Osteoblast (primary cell): Measurements from ENCODE around the gene CPSF7. TPM values are rescaled to one million over a fixed set of nuclear protein-coding genes. Genes with fewer than 3 reads are reported as not detected.
"Not testable (repeated sequence)": the region's sequence is repeated elsewhere in the genome, so short reads cannot be mapped to it uniquely, and the experiment has no call there.

ENCODE experiments used
- DNase-seq: peaks from one replicate; pipeline ENCODE4 v3.0.0; 2011; ENCODE audit warnings: low spot score, mixed read lengths; ENCODE audit not compliant: insufficient read length; ENCODE audit errors: missing footprints
- H2AFZ ChIP-seq: 2 replicates; pipeline ENCODE4 v1.6.0; 2011; ENCODE audit warnings: mild to moderate bottlenecking, low read length
- H3K27ac ChIP-seq: 2 replicates; pipeline ENCODE4 v1.5.1; 2011; ENCODE audit warnings: mild to moderate bottlenecking, low read depth, low read length, moderate library complexity
- H3K27me3 ChIP-seq: 2 replicates; pipeline ENCODE4 v1.6.0; 2012; ENCODE audit warnings: mild to moderate bottlenecking, control low read depth, inconsistent platforms, low read length, moderate library complexity; ENCODE audit not compliant: insufficient read depth
- H3K36me3 ChIP-seq: 2 replicates; pipeline ENCODE4 v1.5.1; 2011; ENCODE audit warnings: mild to moderate bottlenecking, low read length, control low read depth, moderate library complexity; ENCODE audit not compliant: insufficient read depth
- H3K4me1 ChIP-seq: 2 replicates; pipeline ENCODE4 v1.5.1; 2011; ENCODE audit warnings: mild to moderate bottlenecking, low read length, control low read depth, moderate library complexity; ENCODE audit not compliant: insufficient read depth
- H3K4me2 ChIP-seq: 2 replicates; pipeline ENCODE4 v1.6.0; 2011; ENCODE audit warnings: mild to moderate bottlenecking, low read length; ENCODE audit not compliant: insufficient read depth
- H3K4me3 ChIP-seq: fragments of 200-600 bp; sonication (generic); 3 replicates; pipeline ENCODE4 v1.5.1; 2012; ENCODE audit warnings: mild to moderate bottlenecking, low read length, inconsistent platforms; ENCODE audit not compliant: insufficient read depth
- H3K79me2 ChIP-seq: 2 replicates; pipeline ENCODE4 v1.6.0; 2012; ENCODE audit warnings: mild to moderate bottlenecking, low read length, control low read depth, inconsistent platforms; ENCODE audit not compliant: insufficient read depth
- H3K9me3 ChIP-seq: 2 replicates; pipeline ENCODE4 v1.5.1; 2011; ENCODE audit warnings: low read depth, low read length, control low read depth
- H4K20me1 ChIP-seq: 2 replicates; pipeline ENCODE4 v1.6.0; 2012; ENCODE audit warnings: mild to moderate bottlenecking, low read length, control low read depth; ENCODE audit not compliant: insufficient read depth
- total RNA-seq: library from RNA; depleted of rRNA; stranded (reverse); fragments of >200 nt; gene quantifications from 2 replicates; pipeline ENCODE4 v1.2.3, GENCODE V29; 2012
- TF ChIP-seq, protein P1 (sequence below): IDR thresholded peaks from 2 replicates; pipeline ENCODE4 v1.5.1; 2011; ENCODE audit warnings: mild to moderate bottlenecking, low read depth, low read length, moderate library complexity; ENCODE audit errors: extremely low read depth

CPSF7 gene
- total RNA-seq, 1 donor: 29.0 TPM

DNA sequence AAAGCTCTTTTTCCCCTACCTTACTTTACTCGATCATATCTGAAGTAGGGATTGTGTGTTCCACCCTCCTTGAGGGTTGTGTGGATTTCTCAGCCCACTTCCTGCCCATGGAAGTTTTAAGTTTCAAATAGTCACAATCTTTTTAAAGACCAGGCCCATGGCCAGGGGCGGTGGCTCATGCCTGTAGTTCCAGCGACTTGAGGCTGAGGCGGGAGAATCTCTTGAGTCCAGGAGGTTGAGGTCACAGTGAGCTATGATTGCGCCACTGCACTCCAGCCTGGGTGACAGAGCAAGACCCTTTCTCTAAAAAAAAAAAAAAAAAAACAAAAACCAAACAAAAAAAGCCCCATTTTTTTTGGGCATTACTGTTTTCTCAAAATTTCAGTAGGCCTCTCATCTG is 42.5 kb upstream of the CPSF7 start:
- peak overlapping the region; percentile 21 for H2AFZ ChIP-seq
- peak; percentile 83 for DNase-seq

DNA sequence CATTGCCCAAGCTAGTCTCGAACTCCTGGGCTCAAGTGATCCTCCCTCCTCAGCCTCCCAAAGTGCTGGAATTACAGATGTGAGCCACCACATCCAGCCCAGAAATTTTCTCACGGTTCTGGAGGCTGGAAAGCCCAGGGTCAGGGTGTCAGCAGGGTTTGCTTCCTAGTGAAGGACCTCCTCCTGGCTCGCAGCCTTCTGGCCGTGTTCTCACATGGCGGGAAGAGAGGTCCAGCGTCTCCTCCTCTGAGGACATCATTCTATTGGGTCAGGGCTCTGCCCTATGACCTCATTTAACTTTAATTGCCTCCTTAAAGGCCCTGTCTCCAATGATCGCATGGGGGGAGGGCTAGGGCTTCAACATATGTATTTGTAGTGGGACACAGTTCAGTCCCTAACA is 38.2 kb upstream of the CPSF7 start:
- Histone ChIP-seq H4K20me1 (no peaks in the 10 kb centered on the region), H3K4me3 (no peak overlapping the region), H3K4me2 (no peak overlapping the region), H3K9me3 (no peaks in the 10 kb centered on the region), H3K27ac (no peak overlapping the region), H3K36me3 (no peaks in the 10 kb centered on the region), H3K27me3 (no peaks in the 10 kb centered on the region), H3K79me2 (no peaks in the 10 kb centered on the region), H3K4me1 (peaks cover 13% of the 10 kb centered on the region), H2AFZ (no peak overlapping the region)
- TF ChIP-seq, protein P1, sequence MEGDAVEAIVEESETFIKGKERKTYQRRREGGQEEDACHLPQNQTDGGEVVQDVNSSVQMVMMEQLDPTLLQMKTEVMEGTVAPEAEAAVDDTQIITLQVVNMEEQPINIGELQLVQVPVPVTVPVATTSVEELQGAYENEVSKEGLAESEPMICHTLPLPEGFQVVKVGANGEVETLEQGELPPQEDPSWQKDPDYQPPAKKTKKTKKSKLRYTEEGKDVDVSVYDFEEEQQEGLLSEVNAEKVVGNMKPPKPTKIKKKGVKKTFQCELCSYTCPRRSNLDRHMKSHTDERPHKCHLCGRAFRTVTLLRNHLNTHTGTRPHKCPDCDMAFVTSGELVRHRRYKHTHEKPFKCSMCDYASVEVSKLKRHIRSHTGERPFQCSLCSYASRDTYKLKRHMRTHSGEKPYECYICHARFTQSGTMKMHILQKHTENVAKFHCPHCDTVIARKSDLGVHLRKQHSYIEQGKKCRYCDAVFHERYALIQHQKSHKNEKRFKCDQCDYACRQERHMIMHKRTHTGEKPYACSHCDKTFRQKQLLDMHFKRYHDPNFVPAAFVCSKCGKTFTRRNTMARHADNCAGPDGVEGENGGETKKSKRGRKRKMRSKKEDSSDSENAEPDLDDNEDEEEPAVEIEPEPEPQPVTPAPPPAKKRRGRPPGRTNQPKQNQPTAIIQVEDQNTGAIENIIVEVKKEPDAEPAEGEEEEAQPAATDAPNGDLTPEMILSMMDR: no peak
- no peak for DNase-seq

More for the DNA sequence above, 42.5 kb upstream of the CPSF7 start:
- Histone ChIP-seq H3K27me3 (no peaks in the 10 kb centered on the region), H4K20me1 (no peaks in the 10 kb centered on the region), H3K79me2 (no peaks in the 10 kb centered on the region), H3K27ac (peak overlapping the region; percentile 94), H3K4me2 (peak overlapping the region; percentile 54), H3K4me1 (peaks cover 25% of the 10 kb centered on the region), H3K9me3 (no peaks in the 10 kb centered on the region), H3K36me3 (no peaks in the 10 kb centered on the region), H3K4me3 (peak overlapping the region; percentile 33)
- TF ChIP-seq, protein P1: no peak

DNA sequence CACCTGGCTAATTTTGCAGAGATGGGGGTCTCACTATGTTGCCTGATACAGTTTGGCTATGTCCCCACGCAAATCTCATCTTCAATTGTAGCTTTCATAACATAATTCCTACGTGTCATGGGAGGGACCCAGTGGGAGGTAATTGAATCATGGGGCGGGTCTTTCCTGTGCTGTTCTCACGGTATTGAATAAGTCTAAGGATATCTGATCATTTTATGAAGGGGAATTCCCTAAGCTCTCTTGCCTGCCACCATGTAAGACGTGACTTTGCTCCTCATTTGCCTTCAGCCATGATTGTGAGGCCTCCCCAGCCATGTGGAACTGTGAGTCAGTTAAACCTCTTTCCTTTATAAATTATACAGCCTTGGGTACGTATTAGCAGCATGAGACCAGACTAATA is 37.8 kb upstream of the CPSF7 start:
- not testable (repeated sequence) for H3K27me3 ChIP-seq, DNase-seq, H3K9me3 ChIP-seq, H2AFZ ChIP-seq, H3K4me1 ChIP-seq, H3K27ac ChIP-seq, H3K79me2 ChIP-seq, H4K20me1 ChIP-seq, H3K36me3 ChIP-seq, H3K4me2 ChIP-seq, H3K4me3 ChIP-seq

DNA sequence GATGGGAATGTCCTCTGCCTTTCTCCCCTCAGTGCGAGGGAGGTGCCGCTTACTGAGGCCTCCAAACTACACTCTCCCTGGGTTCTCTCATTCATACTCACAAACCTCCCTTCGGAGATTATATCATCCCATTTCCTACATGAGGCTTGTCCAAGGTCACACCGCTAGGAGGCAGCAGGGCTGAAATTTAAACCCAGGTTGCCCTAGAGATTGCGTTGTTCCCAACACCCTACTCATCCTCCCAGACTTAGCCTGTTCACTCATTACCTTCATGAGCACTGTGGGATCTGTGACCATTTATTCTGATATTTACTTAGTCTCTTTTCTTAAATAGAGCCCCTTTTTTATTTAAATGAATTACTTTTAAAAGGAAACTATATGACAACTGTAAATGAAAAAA is 31.2 kb upstream of the CPSF7 start:
- H3K4me3 ChIP-seq: no peak overlapping the region
- H3K79me2 ChIP-seq: peaks cover 2% of the 10 kb centered on the region
- no peak overlapping the region for H3K4me2 ChIP-seq
- H2AFZ ChIP-seq: no peak overlapping the region
- peaks cover 13% of the 10 kb centered on the region for H4K20me1 ChIP-seq
- H3K4me1 ChIP-seq: no peaks in the 10 kb centered on the region
- TF ChIP-seq, protein P1: peak; percentile 6
- peak; percentile 62 for DNase-seq
- H3K27ac ChIP-seq: no peak overlapping the region
- no peaks in the 10 kb centered on the region for H3K27me3 ChIP-seq
- no peaks in the 10 kb centered on the region for H3K9me3 ChIP-seq
- H3K36me3 ChIP-seq: no peaks in the 10 kb centered on the region

DNA sequence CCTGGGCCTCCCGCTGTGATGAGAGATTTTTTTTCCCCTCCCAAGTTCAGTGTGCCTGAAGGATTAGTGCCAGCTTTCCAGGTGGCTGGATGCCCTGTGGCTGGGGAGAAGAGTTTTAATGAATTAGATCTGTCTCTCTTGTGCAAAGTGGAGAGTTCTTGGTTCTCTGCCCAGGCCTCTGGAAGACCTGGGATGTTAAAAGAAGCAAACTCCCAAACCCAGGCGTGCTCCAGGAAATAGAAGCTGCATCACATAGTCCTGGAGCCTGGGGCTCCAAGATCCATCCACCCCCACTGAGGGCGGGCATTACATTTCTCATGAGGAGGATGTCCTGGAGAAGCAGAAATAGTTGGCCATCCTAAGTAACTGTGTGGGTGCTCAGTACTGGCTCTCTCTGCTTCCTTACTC is 30.7 kb upstream of the CPSF7 start:
- peak; percentile 65 for DNase-seq
- H3K27me3 ChIP-seq: no peaks in the 10 kb centered on the region
- H3K27ac ChIP-seq: no peak overlapping the region
- H3K4me1 ChIP-seq: no peaks in the 10 kb centered on the region
- peaks cover 17% of the 10 kb centered on the region for H4K20me1 ChIP-seq
- no peaks in the 10 kb centered on the region for H3K36me3 ChIP-seq
- TF ChIP-seq, protein P1: no peak
- H3K79me2 ChIP-seq: peaks cover 2% of the 10 kb centered on the region
- no peak overlapping the region for H3K4me2 ChIP-seq
- H2AFZ ChIP-seq: no peak overlapping the region
- no peaks in the 10 kb centered on the region for H3K9me3 ChIP-seq
- no peak overlapping the region for H3K4me3 ChIP-seq
